ENCODE data around the gene ARMC5.
A peak's percentile ranks its signal among the peaks of the same experiment; 100 is the strongest.

The ARMC5 gene

GRCh38 chr16:31461921-31462804 is 2.9 kb downstream of the ARMC5 start:
- no peak for DNase-seq

- DNase-seq, result no peak
These were observed 5.1 kb downstream of the ARMC5 start for GRCh38 chr16:31464348-31464769.

- no peak for DNase-seq
These were observed 5.5 kb downstream of the ARMC5 start for GRCh38 chr16:31464781-31465260.

GRCh38 chr16:31465788-31466370 is 6.6 kb downstream of the ARMC5 start:
- DNase-seq, result no peak

- no peak for DNase-seq
These were observed 7.1 kb downstream of the ARMC5 start for GRCh38 chr16:31466381-31466841.

- no peak for DNase-seq
These were observed 8.0 kb downstream of the ARMC5 start for GRCh38 chr16:31467151-31467773.

GRCh38 chr16:31467858-31468257 is 8.6 kb downstream of the ARMC5 start:
- DNase-seq, result no peak

- DNase-seq, result no peak
These were observed 11.3 kb downstream of the ARMC5 start for GRCh38 chr16:31470615-31471014.

GRCh38 chr16:31471241-31471874 is 12.1 kb downstream of the ARMC5 start:
- DNase-seq, result peak; percentile 58

GRCh38 chr16:31471875-31472708 is 12.8 kb downstream of the ARMC5 start, which contains the start of gene TGFB1I1:
Gene TGFB1I1 (plus strand): TSS chr16:31472152. CDS start chr16:31472189, 37 bp downstream.
- DNase-seq, result no peak

GRCh38 chr16:31472709-31473203 is 13.5 kb downstream of the ARMC5 start:
- no peak for DNase-seq

GRCh38 chr16:31473264-31473984 is 14.1 kb downstream of the ARMC5 start:
- DNase-seq, result no peak

GRCh38 chr16:31474173-31474714 is 14.9 kb downstream of the ARMC5 start:
- no peak for DNase-seq

- DNase-seq, result no peak
These were observed 15.8 kb downstream of the ARMC5 start for GRCh38 chr16:31474773-31475738.

- DNase-seq, result no peak
These were observed 16.6 kb downstream of the ARMC5 start for GRCh38 chr16:31475946-31476302.

GRCh38 chr16:31476303-31477219 is 17.3 kb downstream of the ARMC5 start:
- peak; percentile 71 for DNase-seq

GRCh38 chr16:31477220-31478216 is 18.2 kb downstream of the ARMC5 start:
- DNase-seq, result peak; percentile 73
